ENCODE data around the gene AP1S2. TPM values are rescaled to one million over a fixed set of nuclear protein-coding genes. Genes with fewer than 3 reads are reported as not detected.

AP1S2 gene
- total RNA-seq, 1 donor from 2014 or later: 68.4 TPM

GRCh38 chrX:15790769-15791290 lies 63.8 kb downstream of the AP1S2 start:
- no peak for DNase-seq (ENCODE audit: low spot score)
- Mint-ChIP-seq H3K9me3 (ENCODE audit: low read depth) (no peaks in the 10 kb centered on the region), H3K27me3 (ENCODE audit: low read depth) (no peaks in the 10 kb centered on the region), H3K4me1 (ENCODE audit: low read depth) (peaks cover 5% of the 10 kb centered on the region), H3K27ac (ENCODE audit: unreplicated experiment) (no peak overlapping the region), H3K36me3 (ENCODE audit: low read depth) (peaks cover 2% of the 10 kb centered on the region), H3K4me3 (ENCODE audit: unreplicated experiment) (no peak overlapping the region)
- no peak for TF ChIP-seq CTCF (IDR thresholded peaks at IDR 0.05)

DNA sequence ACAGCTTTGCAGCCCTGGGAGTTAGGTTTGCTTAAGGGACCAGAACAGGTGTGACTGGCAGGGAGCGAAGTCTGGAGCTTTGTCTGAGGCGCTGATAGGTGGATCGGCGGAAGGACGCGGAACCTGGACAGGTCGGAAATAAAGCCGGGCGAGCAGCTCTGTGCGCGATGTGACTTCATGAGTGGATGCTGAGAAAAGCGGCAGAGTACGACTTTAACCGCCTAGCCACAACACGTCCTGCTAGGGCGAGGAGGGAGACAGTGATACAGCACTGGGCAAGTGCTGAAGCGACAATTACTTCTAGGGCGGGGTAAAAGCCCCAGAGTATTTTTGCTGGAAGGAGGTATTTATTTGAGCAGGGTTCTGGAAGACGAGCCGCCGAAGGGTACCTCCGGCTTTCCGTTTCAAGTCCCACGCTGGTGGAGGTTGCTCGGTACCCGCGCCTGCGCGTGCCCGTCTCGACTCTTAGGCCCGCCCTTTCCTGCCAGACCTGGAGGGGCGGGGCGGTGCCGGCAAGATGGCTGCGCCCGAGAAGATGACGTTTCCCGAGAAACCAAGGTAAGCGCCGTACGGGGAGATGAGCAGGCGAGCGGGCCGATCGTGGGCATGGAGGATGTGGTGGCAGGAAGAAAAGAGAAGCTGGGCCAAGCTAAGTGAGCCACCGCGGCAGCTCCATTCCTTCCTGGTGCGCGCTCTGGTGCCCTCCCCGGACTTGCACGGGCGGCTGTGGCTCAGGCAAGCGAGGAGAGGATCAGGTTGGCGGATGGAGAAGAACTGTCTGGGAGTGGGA lies 64.4 kb downstream of the AP1S2 start, which contains the start of gene ZRSR2:
ZRSR2 (plus strand) TSS at position 506 of the 790 bp plus-strand sequence; CDS start at position 518, 12 bp downstream.
- H3K4me1 Mint-ChIP-seq (ENCODE audit: low read depth): peaks cover 5% of the 10 kb centered on the region
- no peaks in the 10 kb centered on the region for H3K9me3 Mint-ChIP-seq (ENCODE audit: low read depth)
- peaks cover 1% of the 10 kb centered on the region for H3K36me3 Mint-ChIP-seq (ENCODE audit: low read depth)
- no peak within 1 kb of the TSS for H3K27ac Mint-ChIP-seq (ENCODE audit: unreplicated experiment)
- H3K27me3 Mint-ChIP-seq (ENCODE audit: low read depth): no peaks in the 10 kb centered on the region
- no peak within 1 kb of the TSS for H3K4me3 Mint-ChIP-seq (ENCODE audit: unreplicated experiment)
- TF ChIP-seq CTCF (IDR thresholded peaks at IDR 0.05): peak; percentile 41
- DNase-seq (ENCODE audit: low spot score): peak; percentile 93

DNA sequence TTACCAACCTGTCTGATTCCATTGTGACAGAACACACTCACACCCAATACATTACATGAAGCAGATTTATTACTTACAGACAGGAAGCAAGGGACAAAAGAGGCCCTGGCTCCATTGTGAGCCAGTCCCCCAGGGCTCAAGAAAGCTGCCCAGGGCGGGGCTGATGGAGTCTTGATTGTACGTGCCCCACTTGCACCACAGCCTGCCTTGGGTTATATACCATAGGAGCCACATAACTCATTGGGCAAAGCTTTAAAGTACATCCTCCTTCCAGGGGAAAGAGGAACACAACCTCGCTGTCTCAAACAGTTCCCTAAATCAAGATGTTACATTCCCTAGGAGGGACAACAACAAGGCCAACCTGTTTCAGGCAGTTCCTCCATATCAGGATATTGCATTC lies 67.7 kb downstream of the AP1S2 start:
- TF ChIP-seq CTCF (IDR thresholded peaks at IDR 0.05): no peak
- Mint-ChIP-seq H3K9me3 (ENCODE audit: low read depth) (no peaks in the 10 kb centered on the region), H3K27ac (ENCODE audit: unreplicated experiment) (no peak overlapping the region), H3K4me1 (ENCODE audit: low read depth) (no peaks in the 10 kb centered on the region), H3K27me3 (ENCODE audit: low read depth) (no peaks in the 10 kb centered on the region), H3K4me3 (ENCODE audit: unreplicated experiment) (no peak overlapping the region), H3K36me3 (ENCODE audit: low read depth) (no peaks in the 10 kb centered on the region)
- no peak for DNase-seq (ENCODE audit: low spot score)

DNA sequence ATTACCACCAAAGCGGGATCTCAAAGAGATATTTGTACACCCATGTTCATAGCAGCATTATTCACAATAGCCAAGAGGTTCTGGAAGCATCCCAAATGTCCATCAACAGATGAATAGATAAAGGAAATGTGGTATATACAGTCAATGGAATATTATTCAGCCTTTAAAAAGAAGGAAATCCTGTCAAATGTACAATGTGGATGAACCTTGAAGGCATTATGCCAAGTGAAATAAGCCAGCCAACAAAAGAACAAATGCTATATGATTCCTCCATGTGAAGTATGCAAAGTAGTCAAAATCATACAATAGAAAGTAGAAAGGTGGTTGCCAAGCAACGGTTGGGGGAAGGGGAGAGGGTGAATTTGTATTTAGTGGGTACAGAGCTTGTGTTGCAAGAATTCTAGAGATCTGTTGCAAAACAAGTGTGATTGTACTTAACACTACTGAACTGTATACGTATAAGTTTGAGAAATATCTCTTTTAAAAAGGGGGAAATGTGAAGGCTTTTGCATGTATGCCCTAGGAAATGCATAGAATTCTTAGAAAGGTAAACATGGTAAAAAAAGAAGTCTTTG lies 69.3 kb downstream of the AP1S2 start:
- Mint-ChIP-seq H3K36me3 (ENCODE audit: low read depth) (no peaks in the 10 kb centered on the region), H3K4me1 (ENCODE audit: low read depth) (no peaks in the 10 kb centered on the region), H3K27me3 (ENCODE audit: low read depth) (no peaks in the 10 kb centered on the region), H3K27ac (ENCODE audit: unreplicated experiment) (no peak overlapping the region), H3K4me3 (ENCODE audit: unreplicated experiment) (no peak overlapping the region), H3K9me3 (ENCODE audit: low read depth) (no peaks in the 10 kb centered on the region)
- no peak for DNase-seq (ENCODE audit: low spot score)
- no peak for TF ChIP-seq CTCF (IDR thresholded peaks at IDR 0.05)

- Mint-ChIP-seq H3K36me3 (ENCODE audit: low read depth) (no peaks in the 10 kb centered on the region), H3K27ac (ENCODE audit: unreplicated experiment) (no peak overlapping the region), H3K4me3 (ENCODE audit: unreplicated experiment) (no peak overlapping the region), H3K4me1 (ENCODE audit: low read depth) (no peaks in the 10 kb centered on the region), H3K9me3 (ENCODE audit: low read depth) (no peaks in the 10 kb centered on the region), H3K27me3 (ENCODE audit: low read depth) (no peaks in the 10 kb centered on the region)
- no peak for DNase-seq (ENCODE audit: low spot score)
- TF ChIP-seq CTCF (IDR thresholded peaks at IDR 0.05): no peak
Observed at GRCh38 chrX:15781961-15782699, 72.5 kb downstream of the AP1S2 start.
